ENCODE results near the gene TSPAN11. TPM values are rescaled to one million over a fixed set of nuclear protein-coding genes. Genes with fewer than 3 reads are reported as not detected.

TSPAN11 gene
- total and polyA plus RNA-seq, 9 donors = 0.33 to 2.8 (median 1.5) TPM

- TF ChIP-seq EP300 (IDR thresholded peaks at IDR 0.05) (no peak), POLR2A (IDR thresholded peaks at IDR 0.05) (no peak), CTCF (IDR thresholded peaks at IDR 0.05) (no peak)
- 88 to 94% (median 88%) methylated on average over 1 of the region's 1 CpG for WGBS, 3 donors
- intact Hi-C loops (cut with DNase I) = no loop called here
- Histone ChIP-seq H3K27me3 (no peaks in the 10 kb centered on the region), H3K4me3 (no peak overlapping the region), H3K9me3 (no peaks in the 10 kb centered on the region), H3K36me3 (no peaks in the 10 kb centered on the region), H3K27ac (no peak overlapping the region), H3K4me1 (ENCODE audit: insufficient read depth) (no peaks in the 10 kb centered on the region)
- no peak for DNase-seq
These were observed 26.2 kb upstream of the TSPAN11 start for GRCh38 chr12:30900351-30900750.

- Histone ChIP-seq H3K27ac (no peak overlapping the region), H3K4me1 (ENCODE audit: insufficient read depth) (no peaks in the 10 kb centered on the region), H3K27me3 (no peaks in the 10 kb centered on the region), H3K4me3 (no peak overlapping the region), H3K36me3 (no peaks in the 10 kb centered on the region), H3K9me3 (no peaks in the 10 kb centered on the region)
- WGBS, 3 donors = 34 to 53% (median 41%) methylated on average over 3 of the region's 3 CpGs
- intact Hi-C loops (cut with DNase I) = no loop called here
- DNase-seq = no peak
- TF ChIP-seq CTCF (IDR thresholded peaks at IDR 0.05) = no peak
- TF ChIP-seq POLR2A (IDR thresholded peaks at IDR 0.05) = no peak
- TF ChIP-seq EP300 (IDR thresholded peaks at IDR 0.05) = no peak
These were observed 24.5 kb upstream of the TSPAN11 start for GRCh38 chr12:30902001-30902400.

GRCh38 chr12:30902596-30902995 lies 24.0 kb upstream of the TSPAN11 start:
- intact Hi-C loops (cut with DNase I) = no loop called here
- H3K36me3 ChIP-seq = no peaks in the 10 kb centered on the region
- no peaks in the 10 kb centered on the region for H3K27me3 ChIP-seq
- H3K27ac ChIP-seq = no peak overlapping the region
- no peak overlapping the region for H3K4me3 ChIP-seq
- no peaks in the 10 kb centered on the region for H3K4me1 ChIP-seq (ENCODE audit: insufficient read depth)
- DNase-seq = no peak
- TF ChIP-seq CTCF (IDR thresholded peaks at IDR 0.05) (no peak), POLR2A (IDR thresholded peaks at IDR 0.05) (no peak), EP300 (IDR thresholded peaks at IDR 0.05) (no peak)
- H3K9me3 ChIP-seq = no peaks in the 10 kb centered on the region
- WGBS, 3 donors = 40 to 70% (median 61%) methylated on average over 4 of the region's 4 CpGs

GRCh38 chr12:30905463-30906009 lies 21.0 kb upstream of the TSPAN11 start:
- Histone ChIP-seq H3K9me3 (no peaks in the 10 kb centered on the region), H3K27me3 (no peaks in the 10 kb centered on the region), H3K4me3 (no peak overlapping the region), H3K36me3 (no peaks in the 10 kb centered on the region), H3K4me1 (ENCODE audit: insufficient read depth) (peaks cover 8% of the 10 kb centered on the region), H3K27ac (no peak overlapping the region)
- no peak for TF ChIP-seq CTCF (IDR thresholded peaks at IDR 0.05)
- no peak for DNase-seq
- intact Hi-C loops (cut with DNase I) = no loop called here
- WGBS, 3 donors = 68 to 87% (median 75%) methylated on average over 6 of the region's 6 CpGs

Measured in ovary (tissue), 9 donors.